ENCODE data around the gene USP36. TPM values are rescaled to one million over a fixed set of nuclear protein-coding genes. Genes with fewer than 3 reads are reported as not detected.

Gene USP36
- total RNA-seq, 2 experiments from 2014 or later = 47.2 to 144 TPM

DNA sequence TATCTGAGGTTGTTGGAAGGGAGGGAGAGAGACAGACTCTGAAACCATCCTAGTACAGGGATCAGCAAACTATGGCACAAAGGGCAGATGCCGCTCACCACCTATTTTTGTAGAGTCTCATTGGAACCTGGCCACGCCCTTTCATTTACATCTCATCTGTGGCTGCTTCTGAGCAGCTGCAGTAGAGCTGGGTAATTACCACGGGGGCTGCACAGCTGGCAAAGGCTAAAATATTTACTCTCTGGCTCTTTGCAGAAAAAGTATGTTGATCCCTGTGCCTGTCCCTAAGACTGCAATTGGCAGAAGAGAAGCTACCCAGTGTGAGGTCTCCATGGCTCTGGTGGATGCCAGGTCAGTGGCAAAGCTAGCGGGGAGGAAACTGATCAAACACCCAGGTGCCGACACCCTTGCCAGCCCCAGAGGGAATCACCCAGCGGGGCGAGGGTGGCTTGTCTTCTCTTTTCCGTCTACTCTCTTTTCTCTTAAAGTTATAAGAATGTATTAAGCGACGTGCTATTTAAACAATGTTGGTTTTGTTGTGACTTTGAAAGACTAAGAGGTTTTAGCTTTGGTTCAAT lies 48.4 kb upstream of the USP36 start:
- Histone ChIP-seq H3K4me2 (ENCODE audit: low read length) (peak overlapping the region; percentile 30), H3K9me2 (ENCODE audit: insufficient read depth, low read length) (no peaks in the 10 kb centered on the region), H3K79me2 (ENCODE audit: insufficient read depth, low read depth, low read length) (no peaks in the 10 kb centered on the region), H4K20me1 (ENCODE audit: insufficient read depth, low read length) (no peaks in the 10 kb centered on the region), H3K9me3 (ENCODE audit: low read length) (no peaks in the 10 kb centered on the region), H3K4me3 (ENCODE audit: low read depth, low read length, poor library complexity, severe bottlenecking) (no peak overlapping the region), H3K36me3 (ENCODE audit: insufficient read depth, low read length) (no peaks in the 10 kb centered on the region), H3K27ac (ENCODE audit: low read depth, low read length, poor library complexity, severe bottlenecking) (no peak overlapping the region), H2AFZ (ENCODE audit: low read length) (no peak overlapping the region), H3K4me1 (ENCODE audit: insufficient read depth, low read length, poor library complexity, severe bottlenecking) (peaks cover 20% of the 10 kb centered on the region)
- intact Hi-C loops (cut with micrococcal nuclease; ENCODE audit: unreplicated experiment) = no loop called here
- no peak for TF ChIP-seq EZH2phosphoT487 (IDR thresholded peaks at IDR 0.05; ENCODE audit: borderline replicate concordance, low read depth, low read length)
- TF ChIP-seq, protein P1, sequence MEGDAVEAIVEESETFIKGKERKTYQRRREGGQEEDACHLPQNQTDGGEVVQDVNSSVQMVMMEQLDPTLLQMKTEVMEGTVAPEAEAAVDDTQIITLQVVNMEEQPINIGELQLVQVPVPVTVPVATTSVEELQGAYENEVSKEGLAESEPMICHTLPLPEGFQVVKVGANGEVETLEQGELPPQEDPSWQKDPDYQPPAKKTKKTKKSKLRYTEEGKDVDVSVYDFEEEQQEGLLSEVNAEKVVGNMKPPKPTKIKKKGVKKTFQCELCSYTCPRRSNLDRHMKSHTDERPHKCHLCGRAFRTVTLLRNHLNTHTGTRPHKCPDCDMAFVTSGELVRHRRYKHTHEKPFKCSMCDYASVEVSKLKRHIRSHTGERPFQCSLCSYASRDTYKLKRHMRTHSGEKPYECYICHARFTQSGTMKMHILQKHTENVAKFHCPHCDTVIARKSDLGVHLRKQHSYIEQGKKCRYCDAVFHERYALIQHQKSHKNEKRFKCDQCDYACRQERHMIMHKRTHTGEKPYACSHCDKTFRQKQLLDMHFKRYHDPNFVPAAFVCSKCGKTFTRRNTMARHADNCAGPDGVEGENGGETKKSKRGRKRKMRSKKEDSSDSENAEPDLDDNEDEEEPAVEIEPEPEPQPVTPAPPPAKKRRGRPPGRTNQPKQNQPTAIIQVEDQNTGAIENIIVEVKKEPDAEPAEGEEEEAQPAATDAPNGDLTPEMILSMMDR (conservative IDR thresholded peaks at IDR 0.05; ENCODE audit: low read length) = no peak
- BruUV-seq (replicated peaks) = no TSS peak
- DNase-seq (ENCODE audit: low spot score) = no peak
- POLR2A ChIA-PET = interaction anchor here (0.8 kb wide), 1 partner anchor 14 kb away, joined by 3 read pairs; no protein-coding TSS in a partner anchor
- CTCF ChIA-PET (ENCODE audit: unreplicated experiment) = no interaction called here

DNA sequence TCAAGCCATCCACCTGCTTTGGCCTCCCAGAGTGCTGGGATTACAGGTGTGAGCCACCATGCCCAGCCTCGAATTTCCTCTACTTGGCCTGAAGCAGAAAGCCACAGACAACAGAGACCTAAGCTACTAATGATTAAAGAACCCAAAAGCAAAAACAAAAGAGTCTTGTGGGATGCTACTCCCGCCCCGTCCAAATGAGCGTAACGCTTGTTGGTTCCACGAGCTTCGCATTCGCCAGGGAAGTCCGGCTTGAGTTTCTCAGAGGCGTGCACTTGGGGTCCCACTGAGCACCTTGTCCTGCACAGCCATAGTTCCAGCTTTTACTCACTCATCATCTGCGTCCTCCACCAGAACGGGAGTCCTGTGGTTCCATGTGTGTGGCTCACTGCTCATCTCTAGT lies 46.3 kb upstream of the USP36 start:
- ChIA-PET POLR2A (interaction anchor here (0.6 to 1.2 kb wide), 2 partner anchors 15 to 36 kb away, joined by 3 read pairs; no protein-coding TSS in a partner anchor), CTCF (ENCODE audit: unreplicated experiment) (no interaction called here)
- no peaks in the 10 kb centered on the region for H4K20me1 ChIP-seq (ENCODE audit: insufficient read depth, low read length)
- peaks cover 20% of the 10 kb centered on the region for H3K4me1 ChIP-seq (ENCODE audit: insufficient read depth, low read length, poor library complexity, severe bottlenecking)
- H3K79me2 ChIP-seq (ENCODE audit: insufficient read depth, low read depth, low read length) = no peaks in the 10 kb centered on the region
- no peak overlapping the region for H3K4me3 ChIP-seq (ENCODE audit: low read depth, low read length, poor library complexity, severe bottlenecking)
- no peaks in the 10 kb centered on the region for H3K36me3 ChIP-seq (ENCODE audit: insufficient read depth, low read length)
- no peak for DNase-seq (ENCODE audit: low spot score)
- H3K9me2 ChIP-seq (ENCODE audit: insufficient read depth, low read length) = no peaks in the 10 kb centered on the region
- intact Hi-C loops (cut with micrococcal nuclease; ENCODE audit: unreplicated experiment) = no loop called here
- no TSS peak for BruUV-seq (replicated peaks)
- no peaks in the 10 kb centered on the region for H3K9me3 ChIP-seq (ENCODE audit: low read length)
- H2AFZ ChIP-seq (ENCODE audit: low read length) = no peak overlapping the region
- no peak overlapping the region for H3K4me2 ChIP-seq (ENCODE audit: low read length)
- TF ChIP-seq, protein P1 (conservative IDR thresholded peaks at IDR 0.05; ENCODE audit: low read length) = no peak
- no peak for TF ChIP-seq EZH2phosphoT487 (IDR thresholded peaks at IDR 0.05; ENCODE audit: borderline replicate concordance, low read depth, low read length)
- H3K27ac ChIP-seq (ENCODE audit: low read depth, low read length, poor library complexity, severe bottlenecking) = no peak overlapping the region

DNA sequence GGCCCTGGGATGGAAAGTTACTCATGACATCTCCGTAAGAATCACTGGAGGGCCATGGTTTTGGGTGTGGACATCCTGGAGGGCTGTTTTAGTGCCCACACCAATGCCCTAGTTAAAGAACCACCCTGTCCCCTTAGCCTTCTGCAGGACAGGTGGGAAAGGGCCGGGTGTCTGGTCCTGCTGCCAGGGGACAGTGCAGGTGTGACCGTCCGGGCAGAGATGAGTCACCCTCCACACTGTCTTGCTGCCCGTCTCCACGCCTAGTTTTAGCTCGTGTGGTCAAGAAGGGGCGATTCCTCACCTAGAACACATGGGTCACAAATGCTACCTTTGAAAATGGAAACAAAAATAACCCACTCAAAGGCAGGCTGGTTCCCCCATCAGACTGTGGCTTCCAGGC lies 45.3 kb upstream of the USP36 start:
- Histone ChIP-seq H3K4me3 (ENCODE audit: low read depth, low read length, poor library complexity, severe bottlenecking) (no peak overlapping the region), H3K9me2 (ENCODE audit: insufficient read depth, low read length) (no peaks in the 10 kb centered on the region), H3K36me3 (ENCODE audit: insufficient read depth, low read length) (no peaks in the 10 kb centered on the region), H3K9me3 (ENCODE audit: low read length) (no peaks in the 10 kb centered on the region), H3K27ac (ENCODE audit: low read depth, low read length, poor library complexity, severe bottlenecking) (no peak overlapping the region), H4K20me1 (ENCODE audit: insufficient read depth, low read length) (no peaks in the 10 kb centered on the region), H2AFZ (ENCODE audit: low read length) (no peak overlapping the region), H3K79me2 (ENCODE audit: insufficient read depth, low read depth, low read length) (no peaks in the 10 kb centered on the region), H3K4me1 (ENCODE audit: insufficient read depth, low read length, poor library complexity, severe bottlenecking) (peaks cover 20% of the 10 kb centered on the region), H3K4me2 (ENCODE audit: low read length) (no peak overlapping the region)
- DNase-seq (ENCODE audit: low spot score) = no peak
- BruUV-seq (replicated peaks) = no TSS peak
- CTCF ChIA-PET (ENCODE audit: unreplicated experiment) = no interaction called here
- no peak for TF ChIP-seq EZH2phosphoT487 (IDR thresholded peaks at IDR 0.05; ENCODE audit: borderline replicate concordance, low read depth, low read length)
- TF ChIP-seq, protein P1 (conservative IDR thresholded peaks at IDR 0.05; ENCODE audit: low read length) = no peak
- intact Hi-C loops (cut with micrococcal nuclease; ENCODE audit: unreplicated experiment) = no loop called here
- POLR2A ChIA-PET = no interaction called here

All from OCI-LY7 (cell line).